ENCODE results near the gene KMT5C. TPM values are rescaled to one million over a fixed set of nuclear protein-coding genes. Genes with fewer than 3 reads are reported as not detected.

Gene KMT5C
- total RNA-seq, 1 donor from 2014 or later: 34.3 TPM

GRCh38 chr19:55382522-55383054, 42.9 kb downstream of the KMT5C start:
- H3K4me3 Mint-ChIP-seq (ENCODE audit: low read depth): peak overlapping the region; percentile 86
- H3K4me1 Mint-ChIP-seq (ENCODE audit: low read depth): peaks cover 34% of the 10 kb centered on the region
- no peaks in the 10 kb centered on the region for H3K27me3 Mint-ChIP-seq (ENCODE audit: low read depth)
- intact Hi-C loops (cut with micrococcal nuclease): loop anchor here (10.0 kb wide), 1 partner anchor 222 kb away; the partner anchor contains the start of genes ZNF524 and ZNF865
- H3K9me3 Mint-ChIP-seq: no peaks in the 10 kb centered on the region
- H3K27ac Mint-ChIP-seq: peak overlapping the region; percentile 90
- peaks cover 47% of the 10 kb centered on the region for H3K36me3 Mint-ChIP-seq (ENCODE audit: low read depth)
- no peak for DNase-seq (ENCODE audit: low spot score)

GRCh38 chr19:55383279-55384130, 43.8 kb downstream of the KMT5C start:
- H3K9me3 Mint-ChIP-seq: no peaks in the 10 kb centered on the region
- H3K27me3 Mint-ChIP-seq (ENCODE audit: low read depth): no peaks in the 10 kb centered on the region
- peaks cover 39% of the 10 kb centered on the region for H3K4me1 Mint-ChIP-seq (ENCODE audit: low read depth)
- H3K27ac Mint-ChIP-seq: peak overlapping the region; percentile 90
- H3K4me3 Mint-ChIP-seq (ENCODE audit: low read depth): peak overlapping the region; percentile 86
- DNase-seq (ENCODE audit: low spot score): peak; percentile 51
- intact Hi-C loops (cut with micrococcal nuclease): loop anchor here (2.0 to 10.0 kb wide), 2 partner anchors 23 to 221 kb away; partner anchors contain the start of genes UBE2S, ZNF524 and ZNF865
- peaks cover 56% of the 10 kb centered on the region for H3K36me3 Mint-ChIP-seq (ENCODE audit: low read depth)

DNA sequence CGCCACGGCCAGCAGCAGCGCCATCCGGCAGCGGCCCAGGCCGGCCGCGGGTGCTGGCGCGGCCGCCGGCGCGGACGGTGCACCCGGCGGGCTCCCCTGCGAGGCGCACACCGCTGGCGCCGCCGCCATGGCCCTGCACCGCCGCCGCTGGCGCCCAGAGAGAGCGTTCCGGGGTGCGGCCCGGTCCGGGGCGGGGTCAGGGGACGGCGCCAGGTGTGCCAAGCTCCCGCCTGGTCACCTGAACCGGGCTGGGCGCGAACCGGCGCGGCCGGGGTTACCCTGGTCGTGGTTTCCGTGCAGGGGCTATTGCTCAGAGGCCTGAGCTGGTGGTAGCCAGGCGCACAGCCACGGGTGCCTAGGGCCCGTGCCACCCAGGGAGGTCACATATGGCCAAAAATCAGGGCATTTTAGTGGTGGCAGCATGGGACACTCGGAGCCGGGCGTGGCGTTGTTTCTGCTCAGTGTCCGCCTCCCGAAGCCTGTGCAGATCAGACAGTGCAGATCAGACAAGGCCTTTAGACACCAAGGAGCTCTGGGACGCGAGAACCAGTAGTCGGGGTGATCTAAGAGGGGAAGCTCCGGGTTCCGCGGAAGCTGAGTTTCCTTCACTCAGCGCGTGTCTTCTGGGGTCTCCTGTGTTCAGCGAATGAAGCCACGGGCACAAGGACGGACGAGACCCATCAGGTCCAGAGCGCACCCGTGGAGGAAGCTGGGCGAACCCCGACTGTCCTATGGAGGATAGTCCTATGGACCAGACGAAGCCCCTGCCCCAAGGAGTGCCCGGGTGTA, 44.6 kb downstream of the KMT5C start, which contains the start of gene TMEM238:
TMEM238 (minus strand) TSS at position 162 of the 789 bp plus-strand sequence; CDS start at position 129, 33 bp downstream.
- peaks cover 41% of the 10 kb centered on the region for H3K4me1 Mint-ChIP-seq (ENCODE audit: low read depth)
- H3K9me3 Mint-ChIP-seq: no peaks in the 10 kb centered on the region
- H3K27me3 Mint-ChIP-seq (ENCODE audit: low read depth): no peaks in the 10 kb centered on the region
- intact Hi-C loops (cut with micrococcal nuclease): loop anchor here (2.0 to 10.0 kb wide), 2 partner anchors 22 to 220 kb away; partner anchors contain the start of genes UBE2S, ZNF524 and ZNF865
- DNase-seq (ENCODE audit: low spot score): peak; percentile 52
- peak within 1 kb of the TSS; percentile 94 for H3K27ac Mint-ChIP-seq
- peaks cover 62% of the 10 kb centered on the region for H3K36me3 Mint-ChIP-seq (ENCODE audit: low read depth)
- H3K4me3 Mint-ChIP-seq (ENCODE audit: low read depth): peak within 1 kb of the TSS; percentile 100

DNA sequence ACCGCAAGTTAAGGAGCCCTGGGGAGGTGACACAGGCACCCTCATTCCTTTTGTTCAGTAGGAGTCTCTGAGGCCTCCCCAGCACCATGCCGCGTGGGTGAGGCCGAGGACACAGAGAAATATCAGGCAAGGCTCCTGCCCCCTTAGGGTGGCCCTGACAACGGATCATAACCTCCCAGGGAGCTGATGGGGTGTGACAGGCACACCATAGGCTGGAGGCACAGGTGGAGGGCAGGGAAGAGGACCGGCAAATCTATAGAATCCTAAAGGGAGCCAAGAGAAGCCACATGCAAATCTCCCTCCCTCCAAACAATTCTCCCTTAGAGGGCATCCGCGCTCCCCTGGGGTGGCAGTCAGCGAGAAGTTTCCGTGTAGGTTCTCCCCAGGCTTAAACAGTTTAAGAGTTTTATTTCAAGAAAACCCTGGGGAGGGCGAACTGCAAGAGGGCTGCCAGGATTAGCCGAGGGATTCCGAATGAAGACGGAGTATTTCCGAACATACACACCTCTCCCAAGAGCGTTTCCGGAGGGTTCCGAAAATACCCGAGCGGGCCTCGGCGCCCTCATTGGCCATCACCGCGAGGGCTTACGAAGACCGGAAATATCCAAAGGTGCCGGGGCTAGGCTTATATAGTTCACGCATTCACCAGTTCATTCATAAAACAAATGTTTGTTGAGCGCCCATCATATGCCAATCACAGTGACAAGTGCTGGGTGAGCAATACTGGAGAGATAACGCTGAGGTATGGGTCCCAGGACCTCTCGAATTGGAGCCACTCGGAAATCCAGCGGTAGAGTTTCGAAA, 45.4 kb downstream of the KMT5C start:
- intact Hi-C loops (cut with micrococcal nuclease): loop anchor here (1.0 to 10.0 kb wide), 6 partner anchors 22 to 257 kb away; partner anchors contain the start of genes KMT5C, PPP6R1, UBE2S and ZNF524
- Mint-ChIP-seq H3K36me3 (ENCODE audit: low read depth) (peaks cover 69% of the 10 kb centered on the region), H3K27me3 (ENCODE audit: low read depth) (no peaks in the 10 kb centered on the region), H3K4me3 (ENCODE audit: low read depth) (peak overlapping the region; percentile 100), H3K4me1 (ENCODE audit: low read depth) (peaks cover 44% of the 10 kb centered on the region), H3K27ac (peak overlapping the region; percentile 94), H3K9me3 (no peaks in the 10 kb centered on the region)
- DNase-seq (ENCODE audit: low spot score): peak; percentile 94

- peaks cover 44% of the 10 kb centered on the region for H3K4me1 Mint-ChIP-seq (ENCODE audit: low read depth)
- peak within 1 kb of the TSS; percentile 100 for H3K4me3 Mint-ChIP-seq (ENCODE audit: low read depth)
- H3K27me3 Mint-ChIP-seq (ENCODE audit: low read depth): no peaks in the 10 kb centered on the region
- intact Hi-C loops (cut with micrococcal nuclease): loop anchor here (1.0 to 10.0 kb wide), 6 partner anchors 21 to 256 kb away; partner anchors contain the start of genes KMT5C, PPP6R1, UBE2S and ZNF524
- DNase-seq (ENCODE audit: low spot score): peak; percentile 99
- no peaks in the 10 kb centered on the region for H3K9me3 Mint-ChIP-seq
- H3K27ac Mint-ChIP-seq: peak within 1 kb of the TSS; percentile 94
- peaks cover 71% of the 10 kb centered on the region for H3K36me3 Mint-ChIP-seq (ENCODE audit: low read depth)
These were observed 46.2 kb downstream of the KMT5C start, which contains the start of gene RPL28 for GRCh38 chr19:55385724-55386492. Gene RPL28 (plus strand): TSS chr19:55385932. CDS start chr19:55386358, 426 bp downstream.

- DNase-seq (ENCODE audit: low spot score): no peak
- Mint-ChIP-seq H3K27me3 (ENCODE audit: low read depth) (no peaks in the 10 kb centered on the region), H3K4me1 (ENCODE audit: low read depth) (peaks cover 42% of the 10 kb centered on the region), H3K4me3 (ENCODE audit: low read depth) (peak overlapping the region; percentile 100), H3K9me3 (no peaks in the 10 kb centered on the region), H3K36me3 (ENCODE audit: low read depth) (peaks cover 71% of the 10 kb centered on the region), H3K27ac (peak overlapping the region; percentile 94)
- intact Hi-C loops (cut with micrococcal nuclease): loop anchor here (5.0 to 10.0 kb wide), 3 partner anchors 84 to 256 kb away; partner anchors contain the start of genes ZNF524, ZNF580, ZNF581 and ZNF865
These were observed 46.9 kb downstream of the KMT5C start for GRCh38 chr19:55386493-55386971.

- Mint-ChIP-seq H3K4me1 (ENCODE audit: low read depth) (peaks cover 30% of the 10 kb centered on the region), H3K27ac (no peak overlapping the region), H3K36me3 (ENCODE audit: low read depth) (peaks cover 62% of the 10 kb centered on the region), H3K27me3 (ENCODE audit: low read depth) (no peaks in the 10 kb centered on the region), H3K4me3 (ENCODE audit: low read depth) (peak overlapping the region; percentile 100), H3K9me3 (no peaks in the 10 kb centered on the region)
- intact Hi-C loops (cut with micrococcal nuclease): loop anchor here (5.0 to 10.0 kb wide), 3 partner anchors 86 to 254 kb away; partner anchors contain the start of genes ZNF524, ZNF580, ZNF581 and ZNF865
- DNase-seq (ENCODE audit: low spot score): no peak
These were observed 48.2 kb downstream of the KMT5C start for GRCh38 chr19:55387736-55388497.

DNA sequence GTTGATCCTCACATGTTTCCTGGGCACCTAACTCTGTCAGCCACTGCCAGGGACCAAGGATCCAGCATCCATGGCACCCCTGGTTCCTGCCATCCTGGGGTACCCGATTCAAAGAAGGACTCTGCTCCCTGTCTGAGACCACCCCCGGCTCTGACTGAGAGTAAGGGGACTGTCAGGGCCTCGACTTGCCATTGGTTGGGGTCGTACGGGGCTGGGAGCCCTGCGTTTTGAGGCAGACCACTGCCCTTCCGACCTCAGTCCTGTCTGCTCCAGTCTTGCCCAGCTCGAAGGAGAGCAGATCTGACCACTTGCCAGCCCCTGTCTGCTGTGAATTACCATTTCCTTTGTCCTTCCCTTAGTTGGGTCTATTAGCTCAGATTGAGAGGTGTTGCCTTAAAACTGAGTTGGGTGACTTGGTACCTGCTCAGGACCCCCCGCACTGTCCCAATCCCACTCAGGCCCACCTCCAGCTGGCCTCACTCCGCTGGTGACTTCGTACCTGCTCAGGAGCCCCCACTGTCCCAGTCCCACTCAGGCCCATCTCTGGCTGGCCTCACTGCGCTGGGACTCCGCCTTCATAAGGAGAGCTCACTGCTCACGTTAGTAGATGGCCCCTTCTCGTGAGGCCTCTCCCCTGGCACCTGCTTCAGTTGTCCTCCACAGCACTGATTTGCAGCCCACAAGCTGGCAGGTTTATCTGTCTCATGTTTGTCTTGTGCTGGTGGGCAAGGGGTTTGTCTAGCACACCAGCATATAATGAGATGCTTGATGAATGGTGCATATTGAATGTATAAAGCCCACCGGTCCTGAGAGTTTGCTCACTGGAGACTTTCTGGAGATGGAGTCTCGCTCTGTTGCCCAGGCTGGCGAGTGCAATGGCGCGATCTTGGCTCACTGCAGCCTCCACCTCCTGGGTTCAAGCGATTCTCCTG, 50.0 kb downstream of the KMT5C start:
- no peak for DNase-seq (ENCODE audit: low spot score)
- H3K27me3 Mint-ChIP-seq (ENCODE audit: low read depth): no peaks in the 10 kb centered on the region
- peaks cover 26% of the 10 kb centered on the region for H3K4me1 Mint-ChIP-seq (ENCODE audit: low read depth)
- intact Hi-C loops (cut with micrococcal nuclease): loop anchor here (5.0 to 10.0 kb wide), 3 partner anchors 87 to 253 kb away; partner anchors contain the start of genes ZNF524, ZNF580, ZNF581 and ZNF865
- no peaks in the 10 kb centered on the region for H3K9me3 Mint-ChIP-seq
- peaks cover 57% of the 10 kb centered on the region for H3K36me3 Mint-ChIP-seq (ENCODE audit: low read depth)
- H3K27ac Mint-ChIP-seq: no peak overlapping the region
- H3K4me3 Mint-ChIP-seq (ENCODE audit: low read depth): peak overlapping the region; percentile 33

- no peak overlapping the region for H3K4me3 Mint-ChIP-seq (ENCODE audit: low read depth)
- H3K36me3 Mint-ChIP-seq (ENCODE audit: low read depth): peaks cover 57% of the 10 kb centered on the region
- DNase-seq (ENCODE audit: low spot score): no peak
- H3K9me3 Mint-ChIP-seq: no peaks in the 10 kb centered on the region
- H3K27ac Mint-ChIP-seq: peak overlapping the region; percentile 7
- peaks cover 18% of the 10 kb centered on the region for H3K4me1 Mint-ChIP-seq (ENCODE audit: low read depth)
- intact Hi-C loops (cut with micrococcal nuclease): no loop called here
- H3K27me3 Mint-ChIP-seq (ENCODE audit: low read depth): no peaks in the 10 kb centered on the region
These were observed 50.8 kb downstream of the KMT5C start for GRCh38 chr19:55390461-55390880.

All from activated T-helper 2 cell treated with anti-CD3 and anti-CD28 coated beads, Interferon-gamma antibody, Interleukin-2, Interleukin-4, amounts not matched to agents 10 μg/mL and 5 μg/mL and 100 μg/mL, durations not matched to agents 14 hours and 24 hours and 36 hours (primary cell).